Measurements from ENCODE around the gene GNPTAB.

DNA sequence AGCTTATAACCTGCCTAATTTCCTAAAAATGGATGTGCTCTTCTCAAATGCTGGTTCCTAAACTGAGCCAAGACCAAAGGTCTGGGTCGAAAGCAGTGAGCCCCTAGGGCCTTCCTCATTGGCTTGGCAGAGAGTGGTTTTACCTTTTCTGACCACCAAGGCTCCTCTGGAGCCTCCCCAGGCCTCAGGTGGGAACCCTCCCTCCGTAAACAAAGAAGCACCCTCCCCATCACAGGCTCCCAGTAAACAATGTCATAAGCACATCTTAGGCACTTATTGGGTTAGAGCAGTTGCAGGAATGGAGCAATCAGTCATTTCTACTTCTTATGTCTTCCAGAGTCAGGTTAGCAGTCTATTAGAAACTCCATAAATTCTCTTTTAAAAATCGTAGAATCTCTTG is 127.3 kb downstream of the GNPTAB start:
- no peak for TF ChIP-seq FOXM1 (IDR thresholded peaks at IDR 0.05; ENCODE audit: borderline replicate concordance)
- TF ChIP-seq NFRKB (IDR thresholded peaks at IDR 0.05): no peak
- TF ChIP-seq SUZ12 (IDR thresholded peaks at IDR 0.05): no peak
- TF ChIP-seq L3MBTL2 (conservative IDR thresholded peaks at IDR 0.05): no peak
- TF ChIP-seq FOXA1 (IDR thresholded peaks at IDR 0.05): no peak
- no peak for TF ChIP-seq SP1 (IDR thresholded peaks at IDR 0.05)
- TF ChIP-seq FOXK2 (IDR thresholded peaks at IDR 0.05): no peak
- TF ChIP-seq, protein P1, sequence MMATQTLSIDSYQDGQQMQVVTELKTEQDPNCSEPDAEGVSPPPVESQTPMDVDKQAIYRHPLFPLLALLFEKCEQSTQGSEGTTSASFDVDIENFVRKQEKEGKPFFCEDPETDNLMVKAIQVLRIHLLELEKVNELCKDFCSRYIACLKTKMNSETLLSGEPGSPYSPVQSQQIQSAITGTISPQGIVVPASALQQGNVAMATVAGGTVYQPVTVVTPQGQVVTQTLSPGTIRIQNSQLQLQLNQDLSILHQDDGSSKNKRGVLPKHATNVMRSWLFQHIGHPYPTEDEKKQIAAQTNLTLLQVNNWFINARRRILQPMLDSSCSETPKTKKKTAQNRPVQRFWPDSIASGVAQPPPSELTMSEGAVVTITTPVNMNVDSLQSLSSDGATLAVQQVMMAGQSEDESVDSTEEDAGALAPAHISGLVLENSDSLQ (IDR thresholded peaks at IDR 0.05): no peak
- no peak for TF ChIP-seq BHLHE40 (IDR thresholded peaks at IDR 0.05; ENCODE audit: borderline replicate concordance)
